ENCODE results near the gene HDAC4.

Gene HDAC4

DNA sequence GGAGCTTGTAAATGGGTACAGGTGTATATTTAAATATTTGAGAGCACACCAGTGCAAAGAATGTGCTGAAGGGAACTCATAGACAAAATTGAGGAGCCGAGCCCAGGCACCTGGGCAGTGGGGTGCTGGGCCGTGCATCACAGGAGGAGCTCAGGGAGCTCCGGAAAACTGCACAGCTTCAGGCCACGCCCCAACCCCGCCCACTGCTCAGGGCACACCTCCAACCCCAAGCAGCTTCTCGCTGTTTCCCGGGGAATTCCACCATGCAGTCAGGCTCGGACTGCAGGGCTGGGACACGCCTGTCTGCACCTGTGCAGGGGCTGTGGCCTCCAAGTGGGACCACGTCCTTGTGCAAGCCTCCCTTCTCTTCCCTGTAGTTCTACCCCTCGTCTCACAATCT is 243.0 kb downstream of the HDAC4 start:
- no peak for TF ChIP-seq CTCF (conservative IDR thresholded peaks at IDR 0.05; ENCODE audit: low read depth, low read length)
- H3K4me3 ChIP-seq (ENCODE audit: low read depth, low read length): no peak overlapping the region
- peak; percentile 36 for DNase-seq (ENCODE audit: low read depth)

DNA sequence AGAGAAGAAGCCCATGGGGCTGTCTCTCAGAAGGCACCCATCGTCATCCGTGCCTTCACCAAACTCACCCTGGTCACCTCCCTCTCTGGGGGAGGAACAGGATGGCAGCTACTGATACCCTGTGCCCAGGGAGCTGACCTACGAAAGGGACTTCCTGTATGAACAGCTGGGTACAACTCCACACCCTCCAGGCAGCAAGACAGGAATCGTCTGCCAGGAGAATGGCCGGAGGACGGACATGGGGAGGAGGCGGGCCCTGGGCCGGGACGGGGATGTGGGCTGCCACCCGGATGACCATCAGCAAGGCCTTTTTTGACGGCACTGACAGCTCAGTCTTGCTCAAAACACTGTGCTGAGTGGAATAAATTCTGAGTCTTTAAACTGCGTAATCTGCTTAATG is 243.6 kb downstream of the HDAC4 start:
- TF ChIP-seq CTCF (conservative IDR thresholded peaks at IDR 0.05; ENCODE audit: low read depth, low read length): no peak
- no peak for DNase-seq (ENCODE audit: low read depth)

GRCh38 chr2:239156516-239157265 is 244.1 kb downstream of the HDAC4 start:
- DNase-seq (ENCODE audit: low read depth): no peak
- no peak overlapping the region for H3K4me3 ChIP-seq (ENCODE audit: low read depth, low read length)
- no peak for TF ChIP-seq CTCF (conservative IDR thresholded peaks at IDR 0.05; ENCODE audit: low read depth, low read length)

More for the DNA sequence above, 243.6 kb downstream of the HDAC4 start:
- H3K4me3 ChIP-seq (ENCODE audit: low read depth, low read length): no peak overlapping the region

- DNase-seq (ENCODE audit: low read depth): no peak
- H3K4me3 ChIP-seq (ENCODE audit: low read depth, low read length): no peak overlapping the region
- no peak for TF ChIP-seq CTCF (conservative IDR thresholded peaks at IDR 0.05; ENCODE audit: low read depth, low read length)
Observed at GRCh38 chr2:239155806-239156480, 244.9 kb downstream of the HDAC4 start.

DNA sequence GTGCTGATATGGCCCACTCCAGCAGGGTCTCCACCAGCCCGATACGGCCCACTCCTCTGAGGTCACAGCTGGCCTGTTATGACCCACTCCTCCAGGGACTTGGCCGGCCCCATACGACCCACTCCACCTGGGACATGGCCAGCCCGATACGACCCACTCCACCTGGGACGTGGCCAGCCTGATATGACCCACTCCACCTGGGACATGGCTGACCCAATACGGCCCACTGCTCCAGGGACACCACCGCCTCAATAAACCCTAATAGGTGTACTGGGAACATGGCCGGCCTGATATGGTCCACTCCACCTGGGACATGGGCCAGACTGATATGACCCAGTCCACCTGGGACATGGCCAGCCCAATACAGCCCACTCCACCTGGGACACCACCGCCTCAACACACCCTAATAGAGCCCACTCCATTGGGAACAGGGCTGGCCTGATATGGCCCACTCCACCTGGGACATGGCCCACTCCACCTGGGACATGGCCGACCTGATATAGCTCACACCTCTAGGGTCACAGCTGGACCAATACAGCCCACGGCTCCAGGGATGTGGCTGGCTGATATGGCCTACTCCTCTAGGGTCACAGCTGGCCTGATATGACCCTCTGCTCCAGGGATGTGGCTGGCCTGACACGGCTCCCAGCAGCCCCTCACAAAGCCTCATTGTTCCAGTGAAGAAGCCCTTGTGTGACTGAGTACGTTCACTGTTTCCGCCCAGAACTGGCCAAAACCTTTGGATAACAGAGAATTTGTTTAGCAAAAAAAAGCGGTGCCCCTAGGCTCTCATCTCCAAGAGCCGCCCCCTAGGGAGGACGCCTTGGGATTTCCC is 245.6 kb downstream of the HDAC4 start:
- H3K4me3 ChIP-seq (ENCODE audit: low read depth, low read length): no peak overlapping the region
- no peak for DNase-seq (ENCODE audit: low read depth)
- TF ChIP-seq CTCF (conservative IDR thresholded peaks at IDR 0.05; ENCODE audit: low read depth, low read length): no peak

GRCh38 chr2:239153806-239154591 is 246.8 kb downstream of the HDAC4 start:
- H3K4me3 ChIP-seq (ENCODE audit: low read depth, low read length): no peak overlapping the region
- no peak for DNase-seq (ENCODE audit: low read depth)
- TF ChIP-seq CTCF (conservative IDR thresholded peaks at IDR 0.05; ENCODE audit: low read depth, low read length): no peak

Data from choroid plexus epithelial cell (primary cell).